A375 (cell line): ENCODE results near the gene COX7B. TPM values are rescaled to one million over a fixed set of nuclear protein-coding genes. Genes with fewer than 3 reads are reported as not detected.

Experiments used
- small RNA-seq: library from RNA; depleted of rRNA; stranded (forward); fragments of <200 nt; gene quantifications from one replicate; pipeline ENCODE3, GENCODE V24; 2014
- total RNA-seq: library from RNA; depleted of rRNA; stranded (reverse); fragments of >200 nt; shearing (Covaris generic); gene quantifications from 2 replicates; pipeline ENCODE4 v1.2.3, GENCODE V29; 2014; rRNA removed

The COX7B gene, protein sequence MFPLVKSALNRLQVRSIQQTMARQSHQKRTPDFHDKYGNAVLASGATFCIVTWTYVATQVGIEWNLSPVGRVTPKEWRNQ
- total RNA-seq: 281 and 348 TPM in 2 replicates

DNA sequence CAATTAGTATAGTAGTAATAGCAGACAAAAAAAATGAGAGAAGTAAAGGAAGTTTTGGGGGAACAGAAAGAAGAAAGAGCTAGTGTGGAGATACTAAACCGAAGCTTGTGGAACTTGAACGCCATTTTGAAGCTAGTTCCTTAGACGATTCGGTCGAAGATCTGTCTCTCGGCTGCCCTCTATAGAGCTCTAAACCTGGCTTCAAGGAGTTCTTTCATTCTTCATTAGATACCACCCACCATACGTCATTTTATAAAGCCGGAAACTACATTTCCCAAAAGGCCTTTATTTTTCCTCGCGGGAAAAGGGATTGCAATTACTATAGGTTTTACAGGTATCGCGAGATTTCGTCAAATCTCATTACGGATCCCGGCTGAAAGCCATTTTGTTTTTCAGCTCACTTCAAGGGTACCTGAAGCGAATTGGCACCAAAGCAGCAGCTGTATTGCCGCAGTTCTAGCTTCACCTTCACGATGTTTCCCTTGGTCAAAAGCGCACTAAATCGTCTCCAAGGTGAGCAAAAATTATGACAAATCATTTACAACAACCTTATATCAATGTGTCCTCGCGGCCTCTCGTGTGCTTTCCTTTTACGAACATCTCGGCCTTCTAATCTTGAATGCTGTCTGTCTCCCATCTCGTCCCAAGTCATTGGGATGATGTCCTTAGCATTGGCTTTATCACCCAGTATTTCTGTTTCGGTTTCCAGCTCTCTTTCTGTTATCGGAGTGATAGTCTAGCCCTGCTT lies at the start of gene COX7B:
TSS of gene COX7B (plus strand) at position 388 of the 748 bp plus-strand sequence. CDS start at position 474, 86 bp downstream.

DNA sequence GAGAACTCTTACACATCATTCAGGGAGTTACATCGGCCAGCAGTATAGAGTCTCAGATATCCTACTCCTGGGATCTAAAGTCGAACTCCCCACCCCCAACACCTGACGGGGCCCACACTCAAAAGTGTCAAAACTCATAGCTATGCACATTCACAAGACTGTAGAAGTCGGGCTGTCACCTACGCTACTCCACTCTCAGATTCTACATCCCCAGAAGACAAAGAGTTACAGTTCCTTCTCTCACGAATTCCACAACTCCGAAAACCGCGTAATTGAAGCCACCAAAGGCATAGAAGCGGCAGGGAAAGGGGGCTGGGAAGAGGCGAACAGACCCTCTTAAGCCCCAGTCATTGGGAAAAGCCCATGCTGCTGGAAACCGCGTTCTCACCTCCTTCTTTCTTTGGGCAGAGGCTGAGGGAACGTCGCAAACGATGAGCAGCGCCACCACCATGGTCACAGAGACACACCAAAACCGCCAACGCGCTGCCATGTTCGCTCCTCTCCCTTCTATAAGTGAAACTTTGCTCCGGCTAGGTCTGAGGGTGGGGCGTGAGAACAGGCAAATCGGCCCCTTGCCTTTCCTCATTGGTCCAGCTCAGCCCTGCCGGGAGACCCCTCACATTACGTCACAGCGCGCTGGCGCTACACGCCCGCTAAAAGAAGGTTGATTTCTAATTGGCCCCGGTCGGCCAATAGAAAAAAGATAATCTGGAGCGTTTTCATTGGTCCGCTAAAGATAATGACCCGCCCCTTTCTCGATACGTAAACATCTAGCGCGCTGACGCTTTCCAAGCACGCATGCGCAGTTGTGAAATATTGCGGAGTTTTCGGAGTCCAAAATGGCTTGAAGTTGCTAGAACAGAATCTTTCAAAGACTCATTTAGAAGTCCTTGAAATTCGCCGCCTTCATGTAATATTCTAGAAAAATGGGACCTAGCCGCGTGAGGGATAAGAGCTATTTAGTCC lies 4.1 kb upstream of the COX7B start, which contains the start of gene MAGT1:
TSS of gene MAGT1 (minus strand) at position 515 of the 966 bp plus-strand sequence. CDS start at position 490, 25 bp downstream.

DNA sequence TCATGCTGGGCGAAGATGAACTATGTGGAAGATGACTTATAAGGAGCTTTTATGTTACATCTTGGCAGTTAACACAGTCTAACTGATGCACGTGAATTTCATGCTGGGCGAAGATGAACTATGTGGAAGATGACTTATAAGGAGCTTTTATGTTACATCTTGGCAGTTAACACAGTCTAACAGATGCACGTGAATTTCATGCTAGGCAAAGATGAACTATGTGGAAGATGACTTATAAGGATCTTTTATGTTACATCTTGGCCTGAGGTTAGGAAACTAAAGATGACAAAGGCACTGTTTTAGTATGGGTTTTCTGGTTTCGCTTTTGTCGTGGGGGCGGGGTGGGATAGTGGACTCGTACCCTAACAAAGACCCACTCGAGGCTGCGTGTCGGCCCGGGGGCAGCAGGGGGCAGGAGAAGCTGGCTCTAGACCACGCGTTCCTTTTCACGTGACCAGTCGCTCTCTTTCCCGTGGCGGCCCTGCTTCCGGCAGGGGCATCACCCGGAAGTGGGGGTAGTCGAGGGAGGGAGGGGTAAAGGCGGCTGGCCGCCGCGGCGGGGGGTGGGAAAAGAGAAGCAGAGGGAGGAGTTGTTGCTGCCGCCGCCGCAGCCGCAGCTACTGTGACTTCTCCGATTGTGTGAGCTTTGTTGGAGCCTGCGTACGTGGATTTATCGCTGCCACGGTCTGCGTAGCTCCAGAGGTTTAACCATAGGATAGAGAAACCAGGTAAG lies 11.0 kb downstream of the COX7B start, which contains the start of gene ATP7A:
TSS of gene ATP7A (plus strand) at position 586 of the 733 bp plus-strand sequence. CDS start 60,949 bp downstream, outside the sequence.

Small RNA genes within 50 kb of the gene (small RNA-seq; reads per million reads assigned to genes)
- not detected for gene RN7SL460P

Other genes starting within 250 kb of the COX7B start
- 61.7 and 73.2 TPM in 2 replicates for gene ATRX, start 113.3 kb upstream of the COX7B start, total RNA-seq
- 60.0 and 63.4 TPM in 2 replicates for gene MAGT1, start 4.0 kb upstream of the COX7B start, total RNA-seq
- 3.2 and 5.4 TPM in 2 replicates for gene ATP7A, start 11.2 kb downstream of the COX7B start, total RNA-seq
- not detected in 2 replicates for gene PGAM4, start 70.2 kb downstream of the COX7B start, total RNA-seq
- 345 and 352 TPM in 2 replicates for gene PGK1, start 204.8 kb downstream of the COX7B start, total RNA-seq
- gene TAF9B, start 240.2 kb downstream of the COX7B start, total RNA-seq: 17.0 and 17.7 TPM in 2 replicates